ENCODE measurements around the gene ERICH6B.

The ERICH6B gene

DNA sequence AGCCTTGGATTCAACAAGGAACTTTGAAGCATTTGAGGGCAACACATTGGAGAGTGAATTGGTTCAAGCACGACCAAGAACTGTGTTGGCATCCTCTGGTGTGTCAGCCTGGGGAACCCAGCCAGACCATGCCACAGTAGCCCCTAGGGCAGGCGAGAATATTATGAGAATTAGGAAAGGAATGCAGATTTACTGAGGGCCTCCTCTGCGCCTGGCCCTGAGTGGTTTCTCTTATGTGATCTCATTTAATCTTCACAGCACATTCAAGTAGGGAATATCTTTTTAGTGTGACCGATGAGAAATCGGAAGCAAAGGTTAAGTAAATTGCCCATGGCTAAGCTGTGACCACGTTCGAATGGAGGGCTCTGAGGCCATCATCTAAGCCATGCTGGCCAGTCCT, 15.3 kb upstream of the ERICH6B start:
- no peak for DNase-seq (ENCODE audit: low spot score)
- Histone ChIP-seq H3K27ac (no peak overlapping the region), H3K4me3 (no peak overlapping the region)
- TF ChIP-seq, protein P1, sequence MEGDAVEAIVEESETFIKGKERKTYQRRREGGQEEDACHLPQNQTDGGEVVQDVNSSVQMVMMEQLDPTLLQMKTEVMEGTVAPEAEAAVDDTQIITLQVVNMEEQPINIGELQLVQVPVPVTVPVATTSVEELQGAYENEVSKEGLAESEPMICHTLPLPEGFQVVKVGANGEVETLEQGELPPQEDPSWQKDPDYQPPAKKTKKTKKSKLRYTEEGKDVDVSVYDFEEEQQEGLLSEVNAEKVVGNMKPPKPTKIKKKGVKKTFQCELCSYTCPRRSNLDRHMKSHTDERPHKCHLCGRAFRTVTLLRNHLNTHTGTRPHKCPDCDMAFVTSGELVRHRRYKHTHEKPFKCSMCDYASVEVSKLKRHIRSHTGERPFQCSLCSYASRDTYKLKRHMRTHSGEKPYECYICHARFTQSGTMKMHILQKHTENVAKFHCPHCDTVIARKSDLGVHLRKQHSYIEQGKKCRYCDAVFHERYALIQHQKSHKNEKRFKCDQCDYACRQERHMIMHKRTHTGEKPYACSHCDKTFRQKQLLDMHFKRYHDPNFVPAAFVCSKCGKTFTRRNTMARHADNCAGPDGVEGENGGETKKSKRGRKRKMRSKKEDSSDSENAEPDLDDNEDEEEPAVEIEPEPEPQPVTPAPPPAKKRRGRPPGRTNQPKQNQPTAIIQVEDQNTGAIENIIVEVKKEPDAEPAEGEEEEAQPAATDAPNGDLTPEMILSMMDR (IDR thresholded peaks at IDR 0.05), result no peak

GRCh38 chr13:45629940-45630339, 14.4 kb upstream of the ERICH6B start:
- TF ChIP-seq, protein P1 (IDR thresholded peaks at IDR 0.05), result no peak
- no peak overlapping the region for H3K4me3 ChIP-seq
- DNase-seq (ENCODE audit: low spot score), result no peak
- H3K27ac ChIP-seq, result no peak overlapping the region

DNA sequence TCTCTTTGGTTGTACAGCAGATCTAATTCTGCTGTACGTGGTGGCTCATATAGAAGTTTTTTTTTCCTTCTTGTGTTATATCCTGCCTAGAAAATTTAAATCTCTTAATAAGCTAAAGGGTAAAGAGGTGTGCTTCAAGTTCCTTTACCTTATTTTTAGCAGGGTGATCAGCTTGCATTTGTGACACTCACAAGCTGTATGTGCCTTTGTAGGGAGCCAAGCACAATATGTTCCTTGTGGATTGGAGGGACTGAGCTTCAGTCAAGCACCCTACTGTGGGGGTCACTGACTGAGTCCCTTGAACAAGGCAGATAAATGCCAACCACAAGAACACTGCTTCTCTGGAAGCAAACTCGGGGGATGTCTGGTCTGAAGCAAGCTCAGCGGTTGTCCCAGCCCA, 12.6 kb upstream of the ERICH6B start:
- no peak overlapping the region for H3K27ac ChIP-seq
- H3K4me3 ChIP-seq, result no peak overlapping the region
- no peak for DNase-seq (ENCODE audit: low spot score)
- TF ChIP-seq, protein P1 (IDR thresholded peaks at IDR 0.05), result no peak

DNA sequence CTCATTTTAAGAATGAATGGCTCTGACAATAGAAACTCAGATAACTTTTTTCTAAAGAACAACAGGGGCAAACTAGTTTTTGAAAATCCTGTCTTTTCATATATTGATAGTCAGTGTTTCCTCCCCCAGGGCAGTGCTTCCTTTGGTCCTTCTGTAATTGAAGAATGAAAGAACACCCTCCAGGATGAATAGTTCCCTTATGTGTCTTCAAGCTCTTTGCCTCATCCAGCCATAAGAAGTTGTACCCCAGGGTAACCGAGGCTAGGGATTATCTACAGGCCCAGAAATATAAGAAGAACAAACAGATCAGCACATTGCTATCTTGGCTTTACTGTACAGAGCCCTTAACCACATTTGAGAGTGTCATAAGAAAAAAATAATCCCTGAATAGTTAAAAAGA, 12.1 kb upstream of the ERICH6B start:
- DNase-seq (ENCODE audit: low spot score), result no peak
- no peak overlapping the region for H3K4me3 ChIP-seq
- no peak overlapping the region for H3K27ac ChIP-seq
- TF ChIP-seq, protein P1 (IDR thresholded peaks at IDR 0.05), result no peak

DNA sequence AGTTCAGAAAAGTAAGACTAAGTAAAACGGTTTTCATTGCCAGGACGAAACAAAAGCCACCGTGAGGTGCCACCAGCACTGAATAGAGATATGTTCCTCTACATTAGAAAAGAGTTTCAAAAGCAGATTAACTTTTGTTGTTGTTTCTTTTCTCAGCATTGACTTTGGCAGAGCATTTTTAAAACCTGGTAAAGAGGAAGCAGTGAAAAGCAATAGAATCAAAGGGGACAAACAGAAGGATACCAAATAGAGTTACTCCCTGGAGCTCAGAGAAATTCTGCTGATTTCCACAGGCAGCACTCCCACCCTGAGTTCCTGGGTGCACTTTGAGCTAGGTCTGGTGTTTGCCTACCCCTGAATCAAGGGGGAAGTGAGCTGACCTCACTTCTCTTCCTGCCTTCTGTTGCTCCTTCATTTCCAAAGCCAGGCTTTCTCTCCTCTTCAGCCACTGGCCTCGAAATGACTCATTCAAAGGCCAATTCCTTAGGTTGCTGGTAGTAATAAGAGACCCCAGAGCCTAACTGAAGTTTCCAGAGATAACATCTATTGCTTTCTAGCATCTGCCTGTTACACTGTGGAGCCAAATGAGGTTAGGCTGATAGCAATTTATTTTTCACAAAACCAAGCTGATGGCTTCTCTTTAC, 11.3 kb upstream of the ERICH6B start:
- DNase-seq (ENCODE audit: low spot score), result no peak
- Histone ChIP-seq H3K4me3 (no peak overlapping the region), H3K27ac (no peak overlapping the region)
- TF ChIP-seq, protein P1 (IDR thresholded peaks at IDR 0.05), result no peak

GRCh38 chr13:45623516-45624090, 8.1 kb upstream of the ERICH6B start:
- Histone ChIP-seq H3K4me3 (no peak overlapping the region), H3K27ac (no peak overlapping the region)
- DNase-seq (ENCODE audit: low spot score), result no peak
- TF ChIP-seq, protein P1 (IDR thresholded peaks at IDR 0.05), result no peak

- Histone ChIP-seq H3K27ac (no peak overlapping the region), H3K4me3 (no peak overlapping the region)
- TF ChIP-seq, protein P1 (IDR thresholded peaks at IDR 0.05), result no peak
- DNase-seq (ENCODE audit: low spot score), result no peak
Measured at GRCh38 chr13:45621950-45622349, 6.4 kb upstream of the ERICH6B start.

All from coronary artery (tissue), 2 donors.